NCI-H748 treated with DMSO at 0.1 percent for 48 hours (cell line): ENCODE data around the gene SAV1.

ENCODE experiments used
- DNase-seq: peaks from one replicate; lab custom pipeline; 2025; lab: John Stamatoyannopoulos, UW

The SAV1 gene

GRCh38 chr14:50607181-50607580 lies 60.9 kb downstream of the SAV1 start:
- DNase-seq, result no peak

- no peak for DNase-seq
Observed at GRCh38 chr14:50606468-50606867, 61.6 kb downstream of the SAV1 start.

- DNase-seq, result no peak
Observed at GRCh38 chr14:50605766-50606165, 62.3 kb downstream of the SAV1 start.

DNA sequence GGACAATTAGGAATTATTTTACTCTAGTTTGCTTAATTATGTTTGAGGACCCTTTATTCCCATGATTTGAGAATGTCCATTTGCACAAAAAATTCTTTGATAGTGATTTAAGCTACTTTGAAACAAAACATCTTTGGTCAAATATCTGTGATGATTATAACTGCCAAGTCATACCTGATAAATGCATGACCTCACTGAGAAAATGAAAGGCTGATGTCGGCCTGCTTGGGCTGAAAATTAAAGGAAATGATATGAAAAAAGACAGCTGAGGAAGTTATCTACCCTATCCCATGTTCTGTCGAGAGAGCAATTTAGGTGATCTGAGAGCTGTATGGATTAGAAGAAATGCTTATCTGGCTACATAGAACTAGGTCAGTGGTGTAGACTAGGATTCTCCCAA lies 64.5 kb downstream of the SAV1 start:
- no peak for DNase-seq

DNA sequence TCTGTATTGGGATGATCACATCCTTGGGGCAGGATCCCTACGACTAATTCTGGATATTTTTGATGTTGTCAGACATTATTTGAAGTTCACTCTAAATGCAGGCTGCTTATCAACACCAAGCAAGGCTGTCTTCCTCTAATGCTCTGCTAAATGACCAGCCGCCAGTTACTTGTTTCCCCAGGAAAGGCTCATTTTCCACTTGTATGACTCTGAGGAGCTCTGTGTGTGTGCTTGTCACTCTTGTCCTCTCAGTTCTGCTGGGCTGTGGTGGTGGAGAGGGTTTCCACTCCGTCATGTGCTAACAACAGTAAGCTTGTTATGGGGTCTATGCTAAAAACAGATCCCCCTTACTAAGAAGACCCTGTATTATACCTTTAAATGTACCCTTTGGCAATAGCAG lies 66.1 kb downstream of the SAV1 start:
- no peak for DNase-seq

DNA sequence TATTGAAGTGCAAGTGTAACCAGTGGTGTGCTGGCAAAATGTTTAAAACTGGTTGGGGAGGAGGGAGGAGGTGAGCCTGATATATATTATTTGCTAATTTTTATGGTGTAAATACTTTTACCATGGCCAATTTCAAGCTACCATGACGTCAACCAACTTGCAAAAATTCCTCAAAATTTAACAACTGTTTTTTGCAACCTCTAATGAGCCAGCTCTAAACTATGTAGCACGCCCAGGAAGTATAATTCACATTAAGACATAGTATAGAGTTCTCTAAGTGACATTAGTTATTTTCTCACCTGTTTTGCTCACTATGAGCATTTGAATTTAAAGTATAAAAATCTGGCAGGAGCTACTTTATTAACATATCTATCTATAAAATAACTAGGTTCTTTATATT lies 66.7 kb downstream of the SAV1 start:
- DNase-seq, result no peak

DNA sequence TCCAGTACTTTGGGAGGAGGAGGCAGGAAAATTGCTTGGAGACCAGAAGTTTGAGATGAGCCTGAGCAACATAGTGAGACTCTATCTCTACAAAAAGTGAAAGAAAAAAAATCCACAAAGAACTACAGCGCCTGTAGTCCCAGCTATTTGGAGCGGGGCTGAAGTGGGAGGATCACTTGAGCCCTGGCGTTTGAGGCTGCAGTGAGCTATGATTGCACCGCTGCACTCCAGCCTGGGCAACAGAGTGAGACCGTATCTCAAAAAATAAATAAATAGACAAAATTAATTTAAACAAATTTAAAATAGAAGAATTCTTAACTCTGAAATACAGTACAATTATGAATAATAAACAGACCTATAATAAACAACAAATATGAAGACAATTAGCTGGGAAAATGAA lies 67.3 kb downstream of the SAV1 start:
- no peak for DNase-seq

DNA sequence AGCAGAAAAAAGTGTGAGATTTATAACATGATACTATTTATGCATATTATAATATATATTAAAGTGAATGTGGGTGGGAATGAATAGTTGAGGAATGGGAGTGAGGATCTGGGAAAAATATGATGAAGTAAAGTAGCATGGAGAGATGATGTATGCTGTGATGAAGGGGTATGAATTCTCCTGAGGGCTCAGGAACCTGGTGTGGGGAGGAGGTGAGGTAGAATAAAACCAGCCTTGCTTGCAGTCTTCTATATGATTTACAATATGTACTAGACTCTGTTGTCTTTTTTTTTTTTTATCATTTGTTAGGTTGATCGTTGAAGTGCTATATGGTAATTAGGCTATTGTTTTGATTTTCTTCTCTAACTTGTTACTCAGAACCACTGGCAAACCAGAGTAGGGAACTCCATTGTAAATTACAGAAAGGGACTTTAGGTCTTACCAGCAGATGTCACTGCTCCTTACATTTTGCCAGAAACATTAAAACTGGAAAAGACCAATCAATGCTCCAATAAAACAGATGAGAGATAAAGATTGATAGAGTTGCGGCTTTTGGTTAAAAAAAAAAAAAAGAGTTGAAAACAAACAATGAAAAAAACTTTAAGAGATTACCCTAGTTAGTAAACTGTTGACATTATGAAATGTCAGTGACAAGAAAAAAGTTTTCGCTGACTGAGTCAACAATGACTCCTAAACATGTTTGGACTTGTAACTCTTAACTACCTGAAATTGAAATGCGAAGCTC lies 68.2 kb downstream of the SAV1 start:
- no peak for DNase-seq

DNA sequence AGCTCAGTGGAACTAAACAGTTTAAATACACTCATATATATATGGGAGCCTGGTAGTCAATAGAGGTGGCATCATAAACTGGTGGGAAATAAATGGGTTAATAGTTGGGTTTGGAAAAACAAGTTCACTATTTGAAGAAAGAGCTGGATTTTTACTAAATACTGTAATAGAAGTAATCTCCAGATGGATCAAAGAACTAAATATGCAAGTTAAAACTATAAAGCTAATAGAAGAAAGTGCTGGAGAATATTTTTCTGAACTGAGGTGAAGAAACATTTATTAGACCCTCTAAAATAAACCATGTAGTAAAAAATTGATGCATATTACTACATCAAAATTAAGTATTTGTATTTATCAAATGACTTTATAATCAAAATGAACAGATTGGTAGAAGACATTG lies 69.3 kb downstream of the SAV1 start:
- no peak for DNase-seq

- no peak for DNase-seq
Observed at GRCh38 chr14:50594577-50595316, 73.4 kb downstream of the SAV1 start.

DNA sequence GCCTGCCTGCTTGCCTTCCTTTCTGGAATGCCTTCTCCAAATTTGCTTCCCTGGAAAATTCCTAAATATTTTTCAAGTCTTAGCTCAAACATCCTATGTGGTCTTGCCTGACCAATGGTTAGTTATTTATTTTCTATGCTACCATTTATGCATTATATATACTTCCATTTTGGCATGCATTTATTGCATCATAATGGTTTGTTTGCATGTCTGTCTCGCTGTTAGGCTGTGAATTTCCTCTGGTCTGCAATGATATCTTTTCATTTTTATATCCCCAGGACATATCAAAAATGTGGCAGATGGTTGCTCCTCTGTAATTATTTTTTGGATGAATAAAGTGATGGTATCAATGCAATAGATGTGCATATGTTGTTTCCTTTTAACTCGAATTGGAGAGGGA lies 77.6 kb downstream of the SAV1 start:
- no peak for DNase-seq
